Uterus (tissue), 2 donors: ENCODE data around the gene VPS37D.

Experiments used
- POLR2A ChIP-seq, 2 donors: fragments of 450-650 bp; IDR thresholded peaks; one replicate each; pipeline ENCODE4 v1.6.1; 2016; ENCODE audit warnings: antibody characterized with exemption in 2 of 2, mild to moderate bottlenecking in 1 of 2, moderate library complexity in 1 of 2
- TF ChIP-seq, protein P1 (sequence below), 4 experiments: fragments of 200-600 bp in 2 of 4; fragments of 450-650 bp in 2 of 4; sonication (generic) in 2 of 4; IDR thresholded peaks; one replicate each; pipeline ENCODE4 v1.5.1; 2016 to 2019; ENCODE audit warnings: antibody characterized with exemption in 4 of 4, mild to moderate bottlenecking in 2 of 4, moderate library complexity in 1 of 4

DNA sequence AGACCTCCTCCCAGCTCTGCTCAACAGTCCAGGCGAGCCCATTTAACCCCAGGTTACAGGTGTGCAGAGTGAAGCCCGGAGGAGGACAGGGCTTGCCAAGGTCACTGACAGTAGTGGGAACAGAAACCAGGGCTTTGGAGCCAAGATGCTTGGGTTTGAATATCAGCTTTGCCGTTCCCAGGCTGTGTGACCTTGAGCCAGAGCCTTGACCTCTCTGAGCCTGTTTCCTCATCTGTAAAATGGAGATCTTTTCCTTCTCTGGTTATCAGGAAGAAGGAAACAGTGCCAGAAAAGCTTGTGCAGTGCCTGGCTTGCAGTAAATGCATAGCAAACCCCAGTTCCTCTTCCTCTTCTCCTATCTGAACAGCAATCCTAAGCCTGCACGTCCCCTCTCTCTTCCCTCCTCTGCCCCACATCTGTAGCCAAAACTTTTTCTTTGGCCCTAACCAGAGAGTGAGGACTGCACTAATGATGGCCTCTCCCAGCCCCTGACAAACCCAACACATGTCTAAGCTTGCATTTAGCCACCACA lies 21.9 kb upstream of the VPS37D start:
- TF ChIP-seq, protein P1, sequence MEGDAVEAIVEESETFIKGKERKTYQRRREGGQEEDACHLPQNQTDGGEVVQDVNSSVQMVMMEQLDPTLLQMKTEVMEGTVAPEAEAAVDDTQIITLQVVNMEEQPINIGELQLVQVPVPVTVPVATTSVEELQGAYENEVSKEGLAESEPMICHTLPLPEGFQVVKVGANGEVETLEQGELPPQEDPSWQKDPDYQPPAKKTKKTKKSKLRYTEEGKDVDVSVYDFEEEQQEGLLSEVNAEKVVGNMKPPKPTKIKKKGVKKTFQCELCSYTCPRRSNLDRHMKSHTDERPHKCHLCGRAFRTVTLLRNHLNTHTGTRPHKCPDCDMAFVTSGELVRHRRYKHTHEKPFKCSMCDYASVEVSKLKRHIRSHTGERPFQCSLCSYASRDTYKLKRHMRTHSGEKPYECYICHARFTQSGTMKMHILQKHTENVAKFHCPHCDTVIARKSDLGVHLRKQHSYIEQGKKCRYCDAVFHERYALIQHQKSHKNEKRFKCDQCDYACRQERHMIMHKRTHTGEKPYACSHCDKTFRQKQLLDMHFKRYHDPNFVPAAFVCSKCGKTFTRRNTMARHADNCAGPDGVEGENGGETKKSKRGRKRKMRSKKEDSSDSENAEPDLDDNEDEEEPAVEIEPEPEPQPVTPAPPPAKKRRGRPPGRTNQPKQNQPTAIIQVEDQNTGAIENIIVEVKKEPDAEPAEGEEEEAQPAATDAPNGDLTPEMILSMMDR (IDR thresholded peaks at IDR 0.05): no peak
- TF ChIP-seq POLR2A (IDR thresholded peaks at IDR 0.05): no peak
